DMS53 treated with DMSO at 0.1 percent for 48 hours (cell line): ENCODE measurements around the gene SETD5.

ENCODE experiments used
- DNase-seq: peaks from one replicate; lab custom pipeline; 2025; ENCODE audit not compliant: unreplicated experiment; lab: John Stamatoyannopoulos, UW

SETD5 gene

GRCh38 chr3:9512456-9513045, 115.1 kb downstream of the SETD5 start:
- no peak for DNase-seq

- DNase-seq = no peak
These were observed 116.9 kb downstream of the SETD5 start for GRCh38 chr3:9514306-9514705.

GRCh38 chr3:9514956-9515355, 117.5 kb downstream of the SETD5 start:
- DNase-seq = no peak

GRCh38 chr3:9525078-9525477, 127.7 kb downstream of the SETD5 start:
- DNase-seq = no peak
